Fibroblast of peridontal ligament (primary cell): ENCODE data around the gene RPS27.
"Not testable (repeated sequence)": the region's sequence is repeated elsewhere in the genome, so short reads cannot be mapped to it uniquely, and the experiment has no call there.

Experiments used
- DNase-seq: peaks from one replicate; pipeline ENCODE4 v3.0.0-alpha.2; 2010; ENCODE audit errors: extremely low read depth

The RPS27 gene

DNA sequence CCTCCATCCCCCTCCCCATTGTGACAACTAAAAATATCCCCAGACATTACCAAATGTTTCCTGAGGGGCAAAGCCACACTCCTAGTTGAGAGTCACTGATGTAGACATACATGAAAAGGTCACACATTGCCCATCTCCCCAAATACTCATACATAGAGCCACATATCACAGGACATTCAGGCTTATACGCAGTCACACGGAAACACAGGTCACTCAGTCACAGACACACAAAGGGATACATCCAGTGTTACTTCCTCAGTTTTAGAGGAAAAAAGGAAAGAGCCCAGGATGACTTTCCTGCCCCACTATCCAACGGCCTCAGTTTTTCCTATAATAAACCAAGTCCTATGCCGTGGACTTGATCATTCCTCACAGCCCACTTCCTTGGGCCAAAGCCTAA, 29.1 kb upstream of the RPS27 start:
- no peak for DNase-seq

DNA sequence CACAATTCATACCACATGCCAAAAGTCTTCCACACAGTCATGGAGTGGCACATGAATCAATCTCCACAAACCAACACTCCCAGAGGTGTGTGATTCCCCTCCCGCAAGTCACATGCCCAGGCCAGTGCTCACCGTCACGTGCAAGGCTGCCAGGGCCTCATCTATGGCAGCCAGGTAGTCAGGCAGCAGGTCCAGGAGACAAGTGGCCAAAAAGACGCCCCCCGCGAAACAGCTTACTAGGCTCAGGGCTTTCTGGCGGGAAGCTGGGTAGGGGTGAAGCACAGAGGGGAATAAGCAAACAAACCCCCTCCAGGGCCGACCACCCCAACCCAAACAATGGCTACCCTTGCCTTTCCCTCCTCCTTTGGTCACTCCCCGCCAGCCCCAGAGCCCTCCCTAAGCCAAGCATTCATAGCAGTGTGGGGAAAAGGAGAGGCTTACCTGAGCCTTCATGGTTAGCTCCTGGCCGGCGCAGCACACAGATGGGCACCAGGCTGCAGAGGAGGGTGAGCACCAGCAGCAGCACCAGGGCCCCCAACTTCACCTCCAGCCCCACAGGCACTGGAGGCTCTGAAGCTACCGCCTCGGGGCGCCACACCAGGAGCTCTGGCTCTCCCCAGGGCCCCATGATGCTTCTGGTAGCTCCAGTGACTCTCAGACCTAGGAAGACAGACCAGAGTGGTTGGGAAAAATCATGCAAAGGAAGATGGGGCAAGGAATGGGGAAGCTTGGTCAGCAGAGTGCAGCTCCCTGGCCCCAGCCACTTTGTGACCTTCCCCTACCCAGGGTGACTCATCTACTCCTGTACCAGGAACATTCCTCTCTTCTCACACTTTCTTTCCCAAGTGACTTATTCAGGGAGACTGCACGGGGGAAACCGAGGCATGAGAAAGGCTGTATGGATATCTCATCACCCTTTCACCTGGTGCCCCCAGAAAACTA, 28.2 kb upstream of the RPS27 start:
- no peak for DNase-seq

DNA sequence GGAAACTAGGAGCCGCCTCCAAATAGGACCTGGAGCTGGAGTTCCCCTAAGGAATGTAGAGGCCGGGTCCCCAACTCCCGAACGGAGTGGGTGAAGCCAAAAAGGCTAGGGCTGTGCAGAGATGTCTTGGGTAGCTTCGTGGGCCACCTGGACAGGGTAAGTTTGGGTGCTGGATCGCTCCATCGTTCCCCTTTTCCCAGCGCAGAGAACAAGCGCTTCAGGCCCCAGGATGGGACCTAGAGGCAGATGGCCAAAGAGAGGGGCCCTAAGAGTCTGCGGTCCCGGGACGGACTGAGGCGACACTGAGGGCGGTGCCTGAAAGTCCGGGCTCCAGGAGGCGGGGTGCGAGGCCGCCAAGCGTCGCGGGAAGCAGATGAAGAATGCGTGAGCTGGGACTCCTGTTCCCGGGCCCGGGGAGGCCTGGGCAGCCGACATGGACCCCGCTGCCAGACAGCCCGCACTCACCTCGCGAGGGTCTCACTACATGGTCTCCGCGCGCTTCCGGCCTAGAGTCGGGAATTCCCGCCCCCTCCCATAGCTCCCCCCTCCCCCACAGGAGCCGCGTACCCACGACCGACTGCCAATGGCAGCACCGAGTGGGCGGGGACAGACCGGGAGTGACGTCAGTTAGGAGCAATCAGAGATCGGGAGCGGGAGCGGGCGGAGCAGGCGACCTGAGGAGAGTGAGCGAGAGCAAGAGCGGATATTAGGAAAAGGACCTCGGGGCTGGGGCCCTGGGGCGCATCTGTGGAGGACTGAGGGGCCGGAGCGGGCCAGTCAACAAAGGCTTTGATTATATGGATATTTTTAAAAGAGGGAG, 27.3 kb upstream of the RPS27 start, which contains the start of gene SLC39A1:
Gene SLC39A1 (minus strand): TSS at position 508 of the 820 bp plus-strand sequence. CDS start 822 bp downstream, outside the sequence.
- peak; percentile 94 for DNase-seq

DNA sequence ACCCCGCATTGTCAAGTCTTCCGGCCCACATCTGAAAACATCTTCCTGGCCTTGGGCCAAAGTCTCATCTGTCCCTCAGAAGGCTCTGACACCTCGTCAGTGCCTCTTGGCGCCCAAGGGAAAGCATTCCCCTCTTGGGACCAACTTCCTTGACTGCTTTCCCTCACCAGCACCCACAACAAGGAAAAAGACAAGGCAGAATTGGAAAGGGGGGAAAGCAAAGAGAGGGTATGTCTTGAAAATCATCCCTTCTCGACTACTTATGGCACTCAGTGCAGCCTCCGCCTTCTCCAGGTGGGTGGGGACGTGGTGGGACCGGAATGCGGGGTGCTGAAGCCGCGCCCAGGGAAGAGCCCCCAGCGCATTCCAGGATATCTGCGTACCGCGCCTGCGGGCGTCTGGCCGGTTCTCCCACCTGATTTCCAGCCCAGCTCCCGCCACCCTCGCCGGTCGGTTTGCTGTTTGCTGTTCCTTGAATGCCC, 26.7 kb upstream of the RPS27 start:
- no peak for DNase-seq

DNA sequence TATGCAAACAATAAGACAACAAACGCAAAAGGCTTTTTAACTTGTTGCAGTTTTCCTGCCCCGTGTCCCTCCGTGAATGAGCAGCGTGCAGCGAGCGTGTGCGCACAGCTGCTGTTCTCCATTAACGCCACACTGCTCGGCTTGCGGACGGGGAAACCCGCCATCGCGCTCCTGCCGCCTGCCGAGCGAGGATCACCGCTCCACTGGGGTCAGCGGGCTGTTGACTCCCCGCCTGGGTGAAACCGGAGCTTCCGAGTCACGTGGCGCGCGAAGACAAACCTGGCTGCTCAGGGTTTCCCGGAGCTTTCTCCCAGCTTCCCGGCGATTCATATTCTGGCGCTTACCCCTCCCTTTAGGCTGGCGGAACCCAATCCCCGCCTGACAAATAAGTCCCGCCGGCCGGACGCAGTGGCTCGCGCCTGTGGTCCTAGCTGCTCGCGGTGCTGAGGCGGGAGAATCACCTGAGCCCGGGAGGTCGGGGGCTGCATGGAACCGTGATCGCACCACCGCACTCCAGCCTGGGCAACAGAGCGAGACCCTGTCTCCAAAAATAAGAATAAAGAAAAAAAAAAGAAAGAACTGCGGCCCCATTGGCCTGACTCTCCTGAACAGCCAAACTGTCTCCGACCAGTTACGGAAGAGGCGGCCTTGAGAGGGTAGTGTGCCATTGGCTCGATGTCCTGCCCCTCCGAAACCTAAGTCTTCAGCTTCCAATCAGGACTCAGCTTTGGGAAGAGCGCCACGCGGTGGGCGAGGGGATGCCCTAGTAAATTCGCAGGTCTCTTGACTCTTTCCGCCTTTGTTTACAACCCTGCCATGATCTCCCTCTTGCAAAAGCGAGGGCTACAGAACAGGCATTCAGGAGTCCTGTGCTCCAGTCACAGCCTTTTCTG, 23.2 kb upstream of the RPS27 start, which contains the start of gene CREB3L4:
Gene CREB3L4 (plus strand): TSS at position 796 of the 893 bp plus-strand sequence. CDS start 624 bp downstream, outside the sequence.
- DNase-seq = peak; percentile 98

DNA sequence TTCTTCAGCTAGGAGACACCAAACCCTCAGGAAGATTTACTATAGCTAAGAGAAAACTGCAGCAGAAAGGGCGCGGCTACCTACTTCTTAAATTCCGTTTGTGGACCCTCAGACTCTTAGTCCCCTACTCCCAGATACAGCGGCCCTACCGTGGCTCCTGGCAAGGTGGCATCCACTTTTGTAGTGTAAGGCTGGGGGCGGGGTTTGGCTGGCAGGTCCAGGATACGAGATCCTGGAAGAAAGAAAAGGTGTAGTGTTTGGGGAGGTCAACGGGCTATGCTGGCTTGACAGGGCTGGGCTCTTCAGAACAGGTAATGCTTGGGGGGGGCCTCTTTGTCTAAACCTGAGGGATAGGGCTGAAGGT, 22.6 kb upstream of the RPS27 start:
- DNase-seq = no peak

DNA sequence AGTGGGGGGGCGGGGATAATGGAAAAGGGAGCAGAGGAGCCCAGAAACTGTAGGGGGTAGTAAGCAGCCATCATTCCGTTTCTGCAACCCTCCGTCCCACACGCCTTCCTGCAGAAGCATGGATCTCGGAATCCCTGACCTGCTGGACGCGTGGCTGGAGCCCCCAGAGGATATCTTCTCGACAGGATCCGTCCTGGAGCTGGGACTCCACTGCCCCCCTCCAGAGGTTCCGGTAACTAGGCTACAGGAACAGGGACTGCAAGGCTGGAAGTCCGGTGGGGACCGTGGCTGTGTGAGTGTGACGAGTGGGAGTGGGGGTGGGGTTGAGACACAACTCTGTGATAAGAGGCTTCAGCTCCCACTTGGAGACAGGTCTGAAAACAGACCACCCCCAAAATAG, 22.2 kb upstream of the RPS27 start:
- DNase-seq = no peak

DNA sequence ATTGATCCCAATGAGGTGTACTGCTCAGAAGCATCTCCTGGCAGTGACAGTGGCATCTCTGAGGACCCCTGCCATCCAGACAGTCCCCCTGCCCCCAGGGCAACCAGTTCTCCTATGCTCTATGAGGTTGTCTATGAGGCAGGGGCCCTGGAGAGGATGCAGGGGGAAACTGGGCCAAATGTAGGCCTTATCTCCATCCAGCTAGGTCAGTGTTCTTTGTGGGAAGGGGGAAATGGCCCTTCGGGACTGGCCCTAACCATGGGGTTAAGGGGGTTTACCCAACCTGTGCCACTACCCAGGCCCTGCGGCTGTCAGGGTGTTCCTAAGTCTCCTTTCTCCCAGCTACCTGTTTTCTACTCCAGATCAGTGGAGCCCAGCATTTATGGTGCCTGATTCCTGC, 21.6 kb upstream of the RPS27 start:
- DNase-seq = no peak

DNA sequence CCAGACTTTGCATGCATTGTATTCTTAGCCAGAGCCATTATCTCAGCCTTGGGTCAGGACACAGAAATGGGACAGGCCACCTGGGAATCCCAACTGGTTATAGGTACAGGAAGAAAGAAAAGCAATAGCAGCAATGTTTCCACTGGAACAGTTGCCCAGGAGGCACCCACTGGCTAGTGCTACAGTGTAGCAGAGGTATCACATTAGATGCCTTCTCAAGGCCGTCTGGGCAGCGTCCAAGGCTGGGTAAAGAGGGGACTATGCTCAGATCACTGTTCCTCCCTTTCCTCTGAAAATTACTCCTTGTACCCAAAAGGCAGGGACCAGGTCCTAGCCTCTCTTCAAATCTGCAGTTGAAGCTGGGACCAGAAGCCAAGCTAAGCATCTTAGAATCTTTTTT, 20.2 kb upstream of the RPS27 start:
- no peak for DNase-seq

DNA sequence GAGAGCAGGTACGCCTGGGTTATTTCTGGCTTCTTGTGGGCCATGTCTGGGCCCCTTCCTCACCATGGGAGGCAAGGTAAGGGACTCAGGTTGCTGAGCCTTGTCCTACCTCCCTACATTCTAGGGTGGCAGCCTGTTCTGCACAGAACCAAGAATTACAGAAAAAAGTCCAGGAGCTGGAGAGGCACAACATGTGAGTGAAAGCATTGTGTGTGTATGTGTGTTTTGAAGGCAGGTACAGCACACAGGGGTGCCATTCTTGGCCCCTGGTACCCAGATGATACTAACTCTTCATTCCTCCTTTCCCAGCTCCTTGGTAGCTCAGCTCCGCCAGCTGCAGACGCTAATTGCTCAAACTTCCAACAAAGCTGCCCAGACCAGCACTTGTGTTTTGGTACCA, 17.5 kb upstream of the RPS27 start:
- no peak for DNase-seq

DNA sequence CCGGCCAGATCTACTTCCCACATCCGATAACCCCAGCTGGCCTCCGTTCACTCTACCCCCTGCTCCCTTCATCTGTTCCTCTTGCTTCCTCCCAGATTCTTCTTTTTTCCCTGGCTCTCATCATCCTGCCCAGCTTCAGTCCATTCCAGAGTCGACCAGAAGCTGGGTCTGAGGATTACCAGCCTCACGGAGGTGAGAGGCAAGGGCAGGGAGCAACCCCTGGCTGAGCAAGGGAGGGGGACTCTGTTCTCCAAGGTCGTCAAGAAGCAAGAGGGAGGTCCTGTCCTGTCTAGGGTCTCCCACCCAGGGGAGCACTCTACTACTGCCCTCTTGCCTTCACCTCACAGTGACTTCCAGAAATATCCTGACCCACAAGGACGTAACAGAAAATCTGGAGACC, 17.0 kb upstream of the RPS27 start:
- no peak for DNase-seq

DNA sequence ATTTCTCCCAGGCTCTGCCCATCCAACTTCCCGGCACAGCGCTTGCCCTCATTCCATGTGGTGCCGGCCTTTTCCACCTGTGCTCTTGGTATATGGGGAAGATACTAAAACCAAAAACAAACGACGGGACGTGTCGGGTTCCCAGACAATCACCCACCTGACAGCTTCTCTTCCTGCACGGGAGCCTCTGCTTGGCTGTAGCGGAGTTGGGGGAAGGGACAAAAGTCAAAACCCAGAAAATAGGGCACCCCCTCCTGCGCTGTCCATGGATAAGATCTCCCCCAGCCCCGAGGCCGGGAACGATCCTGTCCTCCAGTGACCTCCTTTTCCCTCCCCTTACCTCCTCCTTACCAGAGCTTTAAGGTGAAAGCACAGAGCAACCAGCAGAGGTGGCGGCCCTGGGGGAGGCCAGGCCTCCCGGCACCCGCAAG, 13.7 kb upstream of the RPS27 start:
- no peak for DNase-seq

DNA sequence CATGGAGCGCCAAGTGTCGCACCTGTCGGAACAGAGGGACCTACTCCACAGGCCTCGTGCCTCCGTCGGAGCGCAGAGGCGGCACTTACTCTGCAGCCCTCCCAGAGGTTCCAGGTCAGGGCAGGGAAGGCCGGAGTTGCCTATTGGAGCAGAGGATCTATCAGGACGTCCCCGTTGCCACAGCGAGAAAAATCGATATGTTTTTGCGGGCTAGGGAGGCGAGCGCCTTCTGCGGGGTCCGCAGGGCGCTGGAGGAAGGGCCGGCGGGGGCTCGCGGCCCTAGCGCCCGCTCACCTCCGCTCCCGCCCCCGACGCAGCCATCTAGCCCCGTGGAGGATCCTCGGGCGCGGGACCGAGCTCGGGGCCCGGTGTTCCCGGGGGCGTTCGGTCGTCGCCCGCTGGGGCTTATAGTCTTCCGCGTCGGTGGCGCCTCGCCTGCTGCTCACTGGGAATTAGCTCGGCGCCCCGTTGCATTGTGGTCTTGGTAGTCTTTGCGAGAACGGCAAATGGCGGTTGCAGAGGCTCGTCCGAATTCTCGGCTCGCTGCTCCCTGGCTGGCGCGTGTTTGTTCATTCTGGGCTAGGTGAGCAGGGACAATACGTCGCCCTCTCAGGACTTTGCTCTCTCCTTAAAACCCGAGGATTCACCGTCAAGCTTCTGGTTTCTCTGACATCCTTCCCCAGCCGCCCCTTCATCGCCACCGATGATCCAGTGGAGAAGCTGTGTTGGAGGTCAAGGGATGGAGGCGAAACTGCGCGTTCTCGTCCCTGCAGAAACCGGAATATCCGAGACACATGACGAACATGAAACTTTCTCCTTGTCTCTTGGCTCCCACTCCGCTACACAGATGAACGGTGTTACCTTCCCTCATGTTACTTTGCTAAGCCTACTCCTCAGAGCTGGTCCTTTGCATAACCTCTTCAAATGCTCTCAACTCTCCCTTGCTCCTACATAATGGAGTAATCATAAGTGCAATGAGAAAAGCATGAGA, 13.0 kb upstream of the RPS27 start, which contains the start of gene JTB:
Gene JTB (minus strand): TSS at position 425 of the 991 bp plus-strand sequence. CDS start 422 bp downstream, at position 3.
- DNase-seq = peak; percentile 77

DNA sequence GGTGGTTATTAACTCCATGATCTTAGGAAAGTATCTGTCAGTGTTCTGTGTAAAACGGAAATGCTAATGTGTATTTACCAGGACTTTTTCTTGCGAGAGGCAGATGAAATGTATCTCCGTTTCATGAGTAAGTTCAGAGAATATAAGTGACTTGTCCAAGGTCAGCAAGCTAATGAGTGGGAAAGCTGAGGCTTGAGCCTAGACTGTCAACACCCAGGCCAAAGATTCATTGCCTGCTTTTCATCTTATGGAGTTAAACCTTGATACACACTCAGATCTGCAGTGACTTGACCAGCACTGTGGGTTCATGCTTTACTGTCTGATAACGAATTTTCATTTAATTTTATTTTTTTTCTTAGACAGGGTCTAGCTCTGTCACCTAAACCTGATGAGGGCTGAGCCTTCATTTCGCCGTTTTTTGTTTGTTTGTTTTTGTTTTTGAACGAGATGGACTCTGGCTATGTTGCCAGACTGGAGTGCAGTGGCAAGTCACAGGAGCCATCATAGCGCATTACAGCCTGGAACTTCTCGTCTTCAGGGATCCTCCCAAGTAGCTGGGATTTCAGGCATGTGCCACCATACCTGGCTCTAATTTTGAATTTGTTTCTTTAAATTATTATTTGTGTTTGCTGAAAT, 12.2 kb upstream of the RPS27 start:
- DNase-seq = no peak

DNA sequence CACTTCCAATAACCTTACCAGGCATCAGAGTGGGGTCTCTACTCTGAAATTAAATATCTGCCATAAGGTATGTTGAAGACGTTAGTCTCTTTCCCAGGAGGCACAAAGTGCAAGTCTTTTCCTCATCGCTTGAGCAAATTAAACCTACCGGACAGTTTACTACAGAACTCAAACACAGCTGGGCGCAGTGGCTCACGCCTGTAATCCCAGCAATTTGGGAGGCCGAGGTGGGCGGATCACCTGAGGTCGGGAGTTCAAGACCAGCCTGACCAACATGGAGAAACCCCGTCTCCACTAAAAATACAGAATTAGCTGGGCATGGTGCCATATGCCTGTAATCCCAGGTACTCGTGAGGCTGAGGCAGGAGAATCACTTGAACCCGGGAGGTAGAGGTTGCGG, 11.5 kb upstream of the RPS27 start:
- DNase-seq = not testable (repeated sequence)

DNA sequence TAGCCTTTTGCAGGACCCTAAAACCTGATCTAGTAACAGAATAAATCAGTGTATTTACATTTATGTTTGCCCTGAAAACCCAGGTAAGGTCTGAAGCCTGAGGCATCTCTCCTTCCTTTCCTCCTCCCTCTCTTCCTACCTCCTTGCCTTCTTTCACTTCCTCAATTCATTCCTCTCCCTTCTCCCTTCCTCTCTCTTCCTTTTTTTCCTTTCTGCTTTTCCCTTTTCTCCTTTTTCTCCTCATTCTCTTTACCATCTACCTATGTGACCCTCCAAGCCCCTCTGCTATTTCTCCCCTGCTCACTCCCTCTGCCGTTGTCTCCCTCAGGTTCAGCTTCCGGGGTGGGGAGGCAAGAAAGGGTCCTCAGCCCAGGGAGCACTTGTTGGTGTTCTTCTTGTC, 8.8 kb upstream of the RPS27 start:
- DNase-seq = not testable (repeated sequence)

DNA sequence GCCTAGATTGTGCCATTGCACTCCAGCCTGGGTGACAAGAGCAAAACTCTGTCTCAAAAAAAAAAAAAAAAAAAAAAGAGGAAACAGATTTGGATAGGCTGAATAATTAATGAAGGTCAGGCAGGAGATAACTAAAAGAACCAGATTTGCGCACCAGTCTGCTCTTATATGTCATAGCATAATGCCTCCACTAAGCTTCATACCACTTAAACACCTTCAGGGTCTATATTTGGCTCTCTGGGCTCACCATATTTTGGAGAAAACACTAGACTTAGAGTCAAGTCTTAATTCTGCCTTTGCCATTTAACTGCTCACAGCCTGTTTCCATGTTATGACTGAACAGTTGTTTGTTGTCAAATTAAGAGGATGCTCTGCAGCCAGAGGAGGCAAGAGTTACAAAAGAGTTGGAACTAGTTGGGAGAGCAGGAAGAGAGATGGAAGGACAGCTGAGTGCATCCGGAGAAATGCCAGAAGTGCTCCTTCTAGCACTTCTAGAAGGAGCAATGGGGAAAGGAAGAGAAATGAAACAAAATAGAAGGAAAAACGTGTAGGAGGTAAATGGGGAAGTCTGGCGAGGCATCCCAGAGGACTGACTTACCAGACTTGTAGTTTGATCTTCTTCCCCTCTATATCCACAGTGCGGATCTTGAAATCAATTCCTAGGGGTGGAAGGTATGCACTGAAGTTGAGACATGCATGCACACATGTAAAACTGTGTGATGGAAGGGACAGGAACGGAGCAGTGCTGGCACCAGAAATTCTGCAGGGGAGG, 6.3 kb upstream of the RPS27 start:
- no peak for DNase-seq

DNA sequence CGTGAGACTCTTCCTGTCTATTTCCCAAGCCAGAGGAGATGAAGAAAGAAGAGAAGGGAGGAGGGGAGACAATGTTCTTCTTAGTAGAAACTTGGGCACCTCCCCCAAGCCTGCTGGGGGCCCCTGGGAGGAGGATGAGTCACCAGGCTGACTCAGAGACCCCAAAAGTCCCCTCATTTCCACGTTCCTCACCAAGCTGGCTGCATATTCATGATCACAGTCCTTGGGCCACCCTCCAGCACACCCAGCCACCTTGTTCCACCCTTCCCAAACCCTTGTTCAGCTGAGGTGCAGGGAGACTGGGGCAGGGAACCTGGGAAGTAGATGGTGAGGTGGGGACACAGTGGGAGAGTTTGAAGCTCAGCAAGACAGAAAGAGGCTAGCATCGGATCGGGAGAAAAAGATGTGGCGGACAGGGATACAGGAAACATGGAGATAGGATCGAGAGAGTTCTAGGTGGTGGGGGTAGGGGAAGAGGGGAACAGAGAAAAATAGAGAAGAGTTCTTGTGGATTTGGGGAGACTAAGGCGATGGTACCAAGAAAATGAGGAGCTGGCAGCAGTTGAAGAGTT, 5.1 kb upstream of the RPS27 start:
- DNase-seq = peak; percentile 79
